OCI-LY3 (cell line): ENCODE measurements around the gene CDC20B.

ENCODE experiments used
- H2AFZ ChIP-seq: fragments of 200-600, 300-600 bp; shearing (Covaris generic); 2 replicates; pipeline ENCODE4 v1.6.0; 2014; ENCODE audit warnings: antibody characterized with exemption, low read depth, low read length
- H3K27ac ChIP-seq: fragments of 200-600, 300-600 bp; sonication (generic); 2 replicates; pipeline ENCODE4 v1.5.1; 2014; ENCODE audit warnings: mild to moderate bottlenecking, low read length, moderate library complexity, mixed read lengths
- H3K27me3 ChIP-seq: fragments of 200-600, 300-600 bp; sonication (generic); 2 replicates; pipeline ENCODE4 v1.6.1; 2014; ENCODE audit warnings: low read depth, low read length, mixed read lengths
- H3K36me3 ChIP-seq: fragments of 200-600, 300-600 bp; sonication (generic); replicated peaks from 2 replicates; pipeline ENCODE3; 2014; ENCODE audit warnings: low read depth, low read length, mixed read lengths
- H3K4me1 ChIP-seq: fragments of 300-600, 200-600 bp; sonication (generic); 2 replicates; pipeline ENCODE4 v1.6.1; 2014; ENCODE audit warnings: low read length, mixed read lengths
- H3K4me2 ChIP-seq: fragments of 200-600, 300-600 bp; sonication (generic); 2 replicates; pipeline ENCODE4 v1.6.1; 2014; ENCODE audit warnings: low read length, mixed read lengths
- H3K4me3 ChIP-seq: fragments of 300-600, 200-600 bp; sonication (generic); 2 replicates; pipeline ENCODE4 v1.5.1; 2014; ENCODE audit warnings: antibody characterized with exemption, mild to moderate bottlenecking, low read length, moderate library complexity
- H3K79me2 ChIP-seq: fragments of 300-600, 200-600 bp; shearing (Covaris generic); 2 replicates; pipeline ENCODE4 v1.6.1; 2014; ENCODE audit warnings: mild to moderate bottlenecking, low read length, mixed read lengths
- H3K9ac ChIP-seq: fragments of 300-600, 200-600 bp; shearing (Covaris generic); 2 replicates; pipeline ENCODE4 v1.6.0; 2014; ENCODE audit warnings: mild to moderate bottlenecking, low read length, moderate library complexity
- H3K9me3 ChIP-seq: fragments of 200-600, 300-600 bp; shearing (Covaris generic); 2 replicates; pipeline ENCODE4 v1.6.1; 2014; ENCODE audit warnings: low read length, mixed read lengths; ENCODE audit not compliant: insufficient read depth
- H4K20me1 ChIP-seq: fragments of 200-600, 300-600 bp; sonication (generic); 2 replicates; pipeline ENCODE4 v1.6.1; 2016; ENCODE audit warnings: low read length, mixed read lengths; ENCODE audit not compliant: insufficient read depth
- CTCF ChIP-seq: fragments of 200-600, 300-600 bp; sonication (generic); IDR thresholded peaks from 2 replicates; pipeline ENCODE4 v1.5.1; 2014; ENCODE audit warnings: antibody characterized with exemption, low read length, low read depth
- EZH2phosphoT487 ChIP-seq: fragments of 200-600 bp; shearing (Covaris generic); IDR thresholded peaks from 2 replicates; pipeline ENCODE4 v1.6.1; 2018; ENCODE audit warnings: antibody characterized with exemption, mixed run types, low read depth

Gene CDC20B

GRCh38 chr5:55219770-55220169, 46.8 kb upstream of the CDC20B start:
- no peak overlapping the region for H3K27ac ChIP-seq
- peak overlapping the region; percentile 83 for H3K4me2 ChIP-seq
- peak overlapping the region; percentile 75; the same call in 1 of the 2 replicates for H3K9ac ChIP-seq
- no peaks in the 10 kb centered on the region for H3K79me2 ChIP-seq
- H3K4me1 ChIP-seq = peaks cover 8% of the 10 kb centered on the region; the same call in 1 of the 2 replicates
- H2AFZ ChIP-seq = peak overlapping the region; percentile 99; the same call in 1 of the 2 replicates
- no peaks in the 10 kb centered on the region for H3K9me3 ChIP-seq
- no peaks in the 10 kb centered on the region for H3K27me3 ChIP-seq
- peak overlapping the region; percentile 89 for H3K4me3 ChIP-seq
- H3K36me3 ChIP-seq = no peaks in the 10 kb centered on the region
- no peak for TF ChIP-seq EZH2phosphoT487
- TF ChIP-seq CTCF = no peak
- no peaks in the 10 kb centered on the region for H4K20me1 ChIP-seq

GRCh38 chr5:55218967-55219366, 46.0 kb upstream of the CDC20B start:
- H4K20me1 ChIP-seq = no peaks in the 10 kb centered on the region
- no peak overlapping the region for H3K4me2 ChIP-seq
- H3K36me3 ChIP-seq = no peaks in the 10 kb centered on the region
- no peak overlapping the region for H3K9ac ChIP-seq
- H3K4me3 ChIP-seq = no peak overlapping the region
- no peak overlapping the region for H2AFZ ChIP-seq
- no peaks in the 10 kb centered on the region for H3K9me3 ChIP-seq
- TF ChIP-seq CTCF (no peak), EZH2phosphoT487 (no peak)
- no peak overlapping the region for H3K27ac ChIP-seq
- H3K4me1 ChIP-seq = peaks cover 8% of the 10 kb centered on the region; the same call in 1 of the 2 replicates
- no peaks in the 10 kb centered on the region for H3K27me3 ChIP-seq
- no peaks in the 10 kb centered on the region for H3K79me2 ChIP-seq

- Histone ChIP-seq H3K9me3 (no peaks in the 10 kb centered on the region), H4K20me1 (no peaks in the 10 kb centered on the region), H3K27ac (no peak overlapping the region), H3K9ac (no peak overlapping the region), H3K27me3 (no peaks in the 10 kb centered on the region), H3K4me3 (no peak overlapping the region), H3K79me2 (no peaks in the 10 kb centered on the region), H3K4me2 (no peak overlapping the region), H3K36me3 (no peaks in the 10 kb centered on the region), H2AFZ (no peak overlapping the region), H3K4me1 (no peaks in the 10 kb centered on the region)
- TF ChIP-seq CTCF (no peak), EZH2phosphoT487 (no peak)
Observed at GRCh38 chr5:55211184-55211874, 38.4 kb upstream of the CDC20B start.

- Histone ChIP-seq H2AFZ (no peak overlapping the region), H3K9me3 (no peaks in the 10 kb centered on the region), H4K20me1 (no peaks in the 10 kb centered on the region), H3K36me3 (no peaks in the 10 kb centered on the region), H3K79me2 (no peaks in the 10 kb centered on the region), H3K4me3 (no peak overlapping the region), H3K9ac (no peak overlapping the region), H3K27ac (no peak overlapping the region), H3K27me3 (no peaks in the 10 kb centered on the region), H3K4me1 (no peaks in the 10 kb centered on the region), H3K4me2 (no peak overlapping the region)
- TF ChIP-seq CTCF = no peak
- TF ChIP-seq EZH2phosphoT487 = no peak
Observed at GRCh38 chr5:55205001-55205400, 32.0 kb upstream of the CDC20B start.
